HG03103 (cell line): ENCODE data around the gene ZBTB20.

Source experiments
- ATAC-seq: cut with Tn5 transposase; IDR thresholded peaks from one replicate; pipeline ENCODE4 v1.9.1; 2021; ENCODE audit warnings: low read depth; ENCODE audit not compliant: unreplicated experiment

ZBTB20 gene

GRCh38 chr3:115038817-115039216 lies 108.3 kb downstream of the ZBTB20 start:
- ATAC-seq = no peak

DNA sequence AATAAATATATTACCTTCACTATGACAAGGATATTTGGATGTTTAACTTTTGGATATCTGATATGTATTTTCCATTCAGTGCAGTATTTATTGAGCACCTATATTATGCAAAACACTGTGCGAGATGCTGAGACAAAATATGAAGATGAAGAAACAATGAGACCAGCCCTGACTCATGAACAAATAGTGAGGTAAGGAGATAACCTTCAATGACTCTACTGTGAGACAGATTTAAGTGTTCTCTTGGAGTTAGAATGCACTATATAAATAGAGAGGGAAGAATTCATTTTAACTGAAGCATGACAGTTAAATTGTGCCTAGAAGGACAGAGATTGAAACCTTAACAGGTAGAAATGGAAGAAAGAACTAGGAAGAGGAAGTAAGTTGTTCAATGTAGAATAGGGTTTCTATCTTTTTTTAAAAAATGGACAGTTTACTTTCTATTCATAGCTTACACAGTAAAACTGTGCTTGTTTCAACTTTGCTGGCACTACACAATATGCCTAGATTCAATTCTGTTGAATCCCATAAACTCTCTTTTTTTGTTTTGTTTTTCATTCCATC lies 124.2 kb downstream of the ZBTB20 start:
- ATAC-seq = peak; percentile 49

GRCh38 chr3:115022199-115022598 lies 124.9 kb downstream of the ZBTB20 start:
- no peak for ATAC-seq

- no peak for ATAC-seq
These were observed 126.0 kb downstream of the ZBTB20 start for GRCh38 chr3:115021061-115021460.

- ATAC-seq = no peak
These were observed 127.2 kb downstream of the ZBTB20 start for GRCh38 chr3:115019900-115020299.

DNA sequence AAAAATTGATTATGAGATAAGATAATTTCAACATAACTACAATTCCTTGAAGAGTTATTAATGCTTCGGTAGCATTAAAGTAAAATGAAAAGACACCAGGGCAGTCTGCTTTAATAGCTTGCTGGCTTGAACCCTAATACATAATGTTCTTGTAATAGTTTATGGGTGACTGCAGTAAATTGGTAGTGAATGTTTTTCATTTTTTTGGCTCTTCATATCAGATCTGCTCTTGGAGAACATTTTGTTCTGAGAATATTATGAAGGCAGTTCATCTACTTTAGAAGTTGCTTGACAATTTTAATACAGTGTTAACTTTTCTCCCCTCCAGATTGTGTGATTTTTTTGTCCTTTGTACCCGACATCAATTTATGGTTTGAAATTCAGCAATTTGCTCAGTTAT lies 128.4 kb downstream of the ZBTB20 start:
- ATAC-seq = no peak

DNA sequence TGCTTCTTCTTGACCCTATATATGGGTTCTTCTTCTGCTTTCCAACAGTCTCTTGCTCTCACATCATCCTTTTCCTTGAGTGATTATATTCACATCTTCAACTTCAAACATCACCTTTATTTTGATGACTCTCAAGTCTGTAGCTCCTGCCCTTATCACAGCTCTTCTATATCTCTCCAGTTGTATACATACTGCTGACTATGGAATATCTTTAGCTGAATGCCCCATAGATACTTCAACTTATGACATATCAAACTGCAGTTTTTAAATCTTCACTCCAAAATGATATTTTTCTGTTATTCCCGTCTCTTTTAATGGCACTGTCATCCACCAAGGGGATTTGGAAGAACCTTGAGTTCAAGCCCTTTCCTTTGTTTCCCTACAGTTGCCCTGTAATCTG lies 139.1 kb downstream of the ZBTB20 start:
- no peak for ATAC-seq

- ATAC-seq = no peak
These were observed 142.6 kb downstream of the ZBTB20 start for GRCh38 chr3:115004201-115005140.

GRCh38 chr3:114998971-114999579 lies 148.0 kb downstream of the ZBTB20 start:
- ATAC-seq = no peak

DNA sequence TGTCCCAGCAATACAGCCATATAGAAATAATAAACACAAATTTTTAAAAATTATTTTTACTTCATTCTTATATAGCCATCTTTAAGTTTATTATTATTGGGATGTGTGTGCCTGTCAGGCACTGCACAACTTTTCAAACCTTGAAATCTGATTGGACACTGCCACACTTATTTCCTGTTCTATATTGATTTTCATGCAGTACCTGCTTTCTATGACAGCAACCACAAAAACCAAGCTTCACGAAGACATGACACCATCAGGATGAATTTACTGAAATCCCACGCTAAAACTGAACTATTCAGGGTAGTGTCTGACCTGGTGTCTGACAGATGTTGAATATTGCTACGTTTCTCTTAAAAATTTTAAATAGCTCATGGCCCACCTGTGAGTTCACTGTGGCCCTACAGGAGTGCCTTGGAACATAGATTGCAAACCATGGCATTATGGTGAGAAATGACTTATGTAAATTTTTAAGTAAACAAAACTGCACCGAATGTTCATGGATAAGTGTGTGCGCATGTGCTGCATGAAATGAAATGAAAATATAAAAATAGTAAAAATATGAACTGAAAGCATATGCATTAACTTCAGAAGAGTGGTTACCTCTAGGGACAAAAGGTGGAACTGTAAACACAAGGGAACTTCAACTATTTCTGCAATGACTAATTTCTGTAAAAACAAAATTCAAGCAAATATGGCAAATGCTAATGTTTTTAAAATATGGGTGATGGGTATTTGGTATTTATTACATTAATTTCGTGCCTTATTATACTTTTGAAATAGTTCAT lies 152.3 kb downstream of the ZBTB20 start:
- ATAC-seq = no peak

GRCh38 chr3:114985776-114986175 lies 161.3 kb downstream of the ZBTB20 start:
- no peak for ATAC-seq

- ATAC-seq = no peak
These were observed 163.8 kb downstream of the ZBTB20 start for GRCh38 chr3:114983248-114983647.

GRCh38 chr3:114974387-114974786 lies 172.7 kb downstream of the ZBTB20 start:
- ATAC-seq = peak; percentile 91

- ATAC-seq = no peak
These were observed 173.6 kb downstream of the ZBTB20 start for GRCh38 chr3:114973536-114973935.

GRCh38 chr3:114967168-114967567 lies 179.9 kb downstream of the ZBTB20 start:
- no peak for ATAC-seq

DNA sequence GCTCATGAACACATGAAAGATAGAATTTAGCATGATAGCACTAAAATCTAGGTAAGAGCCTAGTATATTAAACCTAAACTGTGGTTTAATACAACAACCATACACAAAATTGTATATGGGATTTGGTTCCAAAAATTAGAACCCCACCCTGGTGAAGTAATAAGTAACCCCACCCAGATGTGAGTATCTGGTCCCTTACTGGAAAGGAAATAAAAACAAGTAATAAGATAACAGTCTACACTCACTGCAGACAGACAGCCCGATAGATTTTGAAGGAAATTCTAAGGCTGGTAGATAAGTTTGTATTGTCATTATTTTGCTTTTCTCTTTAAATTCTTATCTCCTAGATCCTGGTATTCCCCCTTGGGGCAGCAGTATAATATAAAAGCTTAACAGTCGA lies 184.9 kb downstream of the ZBTB20 start:
- no peak for ATAC-seq

GRCh38 chr3:114958930-114959329 lies 188.2 kb downstream of the ZBTB20 start:
- no peak for ATAC-seq

DNA sequence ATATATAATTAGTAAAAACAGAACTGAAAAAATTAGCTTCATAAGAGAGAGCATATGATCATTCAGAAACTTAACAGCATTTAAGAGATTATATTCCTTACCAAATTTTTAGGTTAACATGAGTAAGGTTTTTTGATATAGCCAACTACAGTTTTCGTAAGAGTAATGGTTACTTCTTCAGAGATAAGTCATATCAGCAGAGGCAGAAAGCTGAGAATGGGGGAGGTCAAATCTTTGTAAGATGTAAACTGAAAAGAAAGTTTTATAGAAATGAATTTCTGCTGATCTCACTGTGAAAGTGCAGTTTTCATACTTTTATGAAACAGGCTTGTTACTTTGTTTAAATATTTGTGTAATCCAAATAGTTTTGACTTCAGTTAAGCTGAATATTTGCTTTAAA lies 193.3 kb downstream of the ZBTB20 start:
- no peak for ATAC-seq

DNA sequence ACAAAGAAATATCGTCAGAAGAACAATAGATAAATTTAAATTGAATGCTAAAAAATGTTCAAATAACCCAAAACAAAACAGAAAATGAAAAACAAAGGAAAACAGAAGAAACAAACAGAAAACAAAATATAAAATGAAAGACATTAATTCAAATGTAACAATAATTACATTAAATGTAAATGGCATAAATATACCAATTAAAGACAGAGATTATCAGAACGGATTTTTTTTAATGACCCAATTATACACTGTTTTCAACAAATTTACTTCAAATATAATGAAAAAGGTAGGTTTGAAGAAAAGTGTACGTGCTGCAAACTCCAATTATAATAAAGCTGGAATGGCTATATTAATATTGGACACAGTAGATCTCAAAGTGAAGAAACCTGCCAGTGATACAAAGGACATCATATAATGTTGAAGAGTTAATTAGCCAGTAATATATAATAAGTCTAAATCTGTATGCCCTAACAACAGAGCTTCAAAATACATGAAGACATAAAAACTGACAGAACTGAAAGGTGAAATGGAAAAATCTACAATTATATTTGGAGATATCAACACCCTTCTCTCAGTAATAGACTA lies 193.8 kb downstream of the ZBTB20 start:
- no peak for ATAC-seq

- no peak for ATAC-seq
These were observed 204.3 kb downstream of the ZBTB20 start for GRCh38 chr3:114942773-114943172.
